HG02623 (cell line): Measurements from ENCODE around the gene GPR27.

Source experiments
- ATAC-seq: cut with Tn5 transposase; IDR thresholded peaks from one replicate; pipeline ENCODE4 v1.9.1; 2021; ENCODE audit warnings: moderate library complexity; ENCODE audit not compliant: unreplicated experiment

GPR27 gene, protein sequence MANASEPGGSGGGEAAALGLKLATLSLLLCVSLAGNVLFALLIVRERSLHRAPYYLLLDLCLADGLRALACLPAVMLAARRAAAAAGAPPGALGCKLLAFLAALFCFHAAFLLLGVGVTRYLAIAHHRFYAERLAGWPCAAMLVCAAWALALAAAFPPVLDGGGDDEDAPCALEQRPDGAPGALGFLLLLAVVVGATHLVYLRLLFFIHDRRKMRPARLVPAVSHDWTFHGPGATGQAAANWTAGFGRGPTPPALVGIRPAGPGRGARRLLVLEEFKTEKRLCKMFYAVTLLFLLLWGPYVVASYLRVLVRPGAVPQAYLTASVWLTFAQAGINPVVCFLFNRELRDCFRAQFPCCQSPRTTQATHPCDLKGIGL

GRCh38 chr3:71753701-71754609 is at the start of gene GPR27:
Gene GPR27 (plus strand): TSS chr3:71753855. CDS start chr3:71754050, 195 bp downstream.
- ATAC-seq = no peak

DNA sequence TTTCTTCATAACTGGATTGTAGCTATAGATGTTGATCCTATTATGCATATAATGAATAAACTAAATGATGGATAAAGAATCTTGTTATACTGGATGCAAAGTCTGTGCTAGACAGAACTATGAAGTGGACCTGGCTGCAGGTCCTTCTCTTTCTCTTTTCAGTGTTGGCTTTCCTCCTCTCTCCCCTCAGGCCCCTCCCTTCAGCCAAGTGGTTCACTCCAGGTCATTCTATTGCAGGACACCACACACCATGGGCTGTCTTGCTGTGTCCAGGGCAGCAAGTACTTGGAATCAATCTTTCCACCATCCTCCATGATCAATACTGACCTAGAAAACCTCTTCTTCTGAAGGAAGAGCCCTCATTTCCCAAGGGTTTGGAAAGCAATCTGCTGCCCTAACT is 48.7 kb upstream of the GPR27 start:
- no peak for ATAC-seq

DNA sequence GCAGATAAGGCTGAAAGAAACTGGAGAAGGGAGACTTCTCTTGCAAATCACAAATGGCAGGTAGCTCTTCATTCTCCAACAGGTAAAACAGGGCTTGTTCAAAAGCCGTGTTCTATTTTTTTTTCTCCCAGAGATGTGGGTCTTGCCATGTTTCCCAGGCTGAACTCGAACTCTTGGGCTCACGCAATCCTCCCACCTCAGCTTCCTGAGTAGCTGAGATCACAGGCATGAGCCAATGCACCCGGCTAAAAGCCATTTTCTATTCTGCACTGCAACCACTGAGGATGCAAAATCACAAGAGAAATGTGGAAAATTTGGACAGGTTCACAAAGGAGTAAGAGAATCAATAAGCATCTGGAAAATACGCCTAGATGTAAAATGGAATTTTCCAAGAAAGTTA is 48.0 kb upstream of the GPR27 start:
- no peak for ATAC-seq

DNA sequence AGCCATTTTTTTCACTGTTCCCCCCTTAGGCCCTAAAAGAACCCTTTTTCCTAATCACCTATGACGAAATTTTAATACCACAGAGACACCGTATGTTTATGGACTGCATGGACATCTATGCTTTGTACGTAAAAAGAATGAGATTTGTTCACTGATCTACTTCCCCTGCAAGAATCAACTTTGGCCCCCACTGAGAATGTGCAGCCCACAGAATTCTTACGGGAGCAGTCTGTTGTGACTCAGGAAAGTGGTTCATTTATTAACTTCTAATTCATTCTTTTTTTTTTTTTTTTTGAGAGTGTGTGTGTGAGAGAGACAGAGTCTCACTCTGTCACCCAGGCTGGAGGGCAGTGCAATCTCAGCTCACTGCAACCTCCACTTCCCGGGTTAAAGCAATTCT is 46.1 kb upstream of the GPR27 start:
- no peak for ATAC-seq

DNA sequence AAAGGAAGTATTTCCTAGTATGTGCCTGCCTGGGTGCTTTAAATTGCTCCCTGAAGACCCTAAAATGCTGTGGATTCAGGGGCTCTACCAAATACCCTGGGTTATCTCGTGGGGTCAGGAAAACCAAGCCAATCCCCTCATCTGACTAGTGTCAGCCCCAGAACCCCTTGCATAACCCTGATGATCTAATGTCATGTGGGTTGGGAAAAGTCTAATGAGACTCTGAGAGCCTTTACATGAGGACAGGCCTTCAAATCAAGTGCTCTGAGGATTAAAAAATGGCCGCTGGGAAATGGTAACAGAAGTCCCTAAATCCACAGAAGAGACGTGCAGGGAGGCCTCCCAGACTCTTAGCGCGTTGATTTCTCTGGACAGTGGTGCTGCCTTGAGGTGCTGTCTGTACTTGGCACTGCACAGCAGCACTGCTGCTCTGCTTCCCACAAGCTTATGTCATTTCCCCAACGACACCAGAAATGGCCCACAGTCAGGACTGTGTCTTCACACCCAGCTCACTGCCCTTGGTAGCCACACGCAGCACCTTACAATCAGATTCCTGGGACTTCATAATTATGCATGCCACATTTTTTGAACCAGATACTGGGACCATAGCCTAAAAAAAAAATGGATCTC is 45.1 kb upstream of the GPR27 start:
- ATAC-seq = no peak

DNA sequence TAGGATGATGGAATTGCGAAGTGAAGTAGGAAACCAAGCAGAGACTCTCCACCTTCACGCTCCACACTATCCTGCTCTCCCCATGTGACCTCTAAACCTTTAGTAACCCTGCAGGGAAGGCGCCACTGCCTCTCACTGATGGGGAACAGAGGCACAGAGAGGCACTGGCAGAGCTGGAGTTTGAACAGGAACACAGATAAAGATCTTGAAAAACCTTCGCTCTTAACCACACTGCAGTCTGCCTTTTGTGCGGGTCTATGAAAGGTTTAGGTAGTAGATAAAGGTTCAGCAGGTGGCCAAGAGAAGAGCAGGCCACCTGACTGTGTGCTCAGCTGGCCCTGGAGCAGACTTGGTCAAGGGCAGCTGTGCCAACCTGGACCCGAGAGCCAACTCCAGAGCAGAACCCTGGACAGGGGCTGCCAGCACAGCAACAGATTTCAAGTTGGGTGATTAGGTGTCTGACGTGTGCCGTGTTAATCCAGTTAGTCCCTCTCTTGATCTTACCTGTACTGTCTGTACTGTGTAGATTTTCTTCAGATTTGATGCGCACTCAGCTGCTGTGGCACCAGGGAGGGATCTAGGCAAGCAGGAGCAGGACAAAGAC is 43.6 kb upstream of the GPR27 start:
- no peak for ATAC-seq

DNA sequence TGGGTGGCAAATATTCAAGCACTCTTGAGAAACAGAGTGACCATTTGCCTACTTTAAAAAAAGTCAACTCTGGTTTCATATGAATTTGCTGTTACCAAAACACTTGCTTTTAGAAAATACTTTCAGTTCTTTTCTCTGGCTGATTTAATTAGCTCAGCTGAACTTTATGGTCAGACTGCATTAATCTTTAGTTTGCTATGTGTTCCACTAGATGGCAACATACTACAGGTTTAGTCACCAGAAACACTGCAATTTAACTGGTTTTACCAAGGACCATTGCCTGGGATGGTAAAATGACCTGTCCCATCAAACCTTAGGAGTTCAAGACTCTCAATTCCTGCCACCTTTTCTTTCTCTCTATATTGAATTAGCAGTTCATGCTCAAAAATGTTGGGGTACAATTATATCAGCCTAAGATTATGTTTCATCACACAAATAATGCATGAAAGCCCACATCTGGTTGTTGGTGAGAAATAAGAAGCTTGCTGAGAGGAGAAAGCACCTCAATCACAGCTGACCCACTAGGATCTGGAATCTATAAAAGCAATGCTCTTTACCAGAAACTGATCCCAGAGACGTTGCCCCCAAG is 42.7 kb upstream of the GPR27 start:
- ATAC-seq = peak; percentile 69

DNA sequence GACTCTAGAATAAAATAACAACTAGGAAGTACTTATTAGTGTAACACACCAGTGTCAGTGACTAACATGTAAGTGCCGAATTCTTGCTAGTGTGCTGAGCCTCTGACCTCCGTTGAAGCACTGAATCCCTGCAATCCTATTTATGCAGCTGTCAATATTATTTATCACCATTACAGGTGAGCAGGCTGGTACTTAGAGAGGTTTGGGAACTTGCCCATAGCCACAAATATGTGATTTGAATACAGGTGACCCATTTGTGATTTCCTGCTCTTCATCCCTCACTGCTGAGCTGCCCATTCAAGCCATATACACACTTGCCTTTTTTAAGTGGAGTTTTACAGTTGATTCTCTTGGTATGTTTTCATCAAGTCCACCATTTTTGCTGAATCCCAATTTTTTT is 40.6 kb upstream of the GPR27 start:
- ATAC-seq = no peak

- ATAC-seq = no peak
Observed at GRCh38 chr3:71714595-71714994, 39.1 kb upstream of the GPR27 start.

DNA sequence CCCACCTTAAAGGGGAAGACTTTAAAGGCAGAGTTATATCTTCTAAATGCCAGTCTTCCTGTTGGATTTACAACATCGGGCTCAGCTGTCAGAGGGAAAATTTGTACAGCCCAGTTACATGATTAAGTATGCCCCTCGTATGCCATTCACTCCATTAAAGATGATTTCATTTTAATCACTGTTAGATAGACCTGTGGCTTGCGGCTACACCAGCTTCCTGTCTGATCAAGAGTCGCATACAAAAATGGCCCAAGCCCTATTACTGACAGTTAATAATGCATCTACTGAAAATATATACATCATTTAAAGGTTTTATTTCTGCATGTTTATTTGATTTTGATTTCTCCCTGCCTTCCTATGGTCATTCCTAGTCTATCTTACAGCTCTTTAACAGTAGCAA is 35.6 kb upstream of the GPR27 start:
- no peak for ATAC-seq

DNA sequence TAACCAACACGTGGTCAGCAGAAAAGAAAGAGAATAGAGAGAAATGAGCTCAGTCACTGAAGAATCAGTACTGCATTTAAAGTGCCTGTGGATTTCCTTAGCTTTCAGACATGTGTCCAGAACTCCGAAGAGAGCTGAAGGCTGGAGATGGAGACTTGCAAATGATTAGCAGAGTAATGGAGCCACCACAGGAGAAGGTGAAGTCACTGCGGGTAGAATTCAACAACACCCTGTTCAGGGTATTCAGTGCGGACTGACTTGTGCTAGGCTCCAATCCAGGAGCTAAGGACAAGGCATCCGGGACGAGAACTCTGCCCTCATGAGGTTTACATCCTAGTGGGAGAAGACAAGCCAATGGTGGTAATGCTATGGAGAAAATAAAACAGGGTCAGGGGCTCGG is 32.7 kb upstream of the GPR27 start:
- no peak for ATAC-seq

DNA sequence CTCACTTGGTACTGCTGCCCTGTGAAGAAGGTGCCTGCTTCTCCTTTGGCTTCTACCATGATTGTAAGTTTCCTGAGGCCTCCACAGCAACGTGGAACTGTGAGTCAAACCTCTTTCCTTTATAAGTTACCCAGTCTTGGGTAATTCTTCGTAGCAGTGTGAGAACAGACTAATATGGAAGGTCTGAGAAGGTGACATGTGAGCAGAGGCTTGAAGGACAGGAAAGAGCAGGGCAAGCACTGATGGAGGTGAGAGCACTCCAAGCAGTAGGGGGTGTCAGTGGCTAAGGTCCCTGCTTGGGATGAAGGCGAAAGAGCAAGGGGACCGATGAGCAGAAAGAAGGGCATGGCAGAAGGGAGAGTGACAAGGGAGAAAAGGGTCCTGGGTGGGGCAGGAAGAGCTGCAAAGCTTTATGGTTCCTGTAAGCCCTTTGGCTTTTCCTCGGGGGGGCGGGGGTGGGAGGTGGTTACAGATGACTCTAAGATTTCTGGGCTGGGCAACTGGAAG is 32.0 kb upstream of the GPR27 start:
- ATAC-seq = no peak

DNA sequence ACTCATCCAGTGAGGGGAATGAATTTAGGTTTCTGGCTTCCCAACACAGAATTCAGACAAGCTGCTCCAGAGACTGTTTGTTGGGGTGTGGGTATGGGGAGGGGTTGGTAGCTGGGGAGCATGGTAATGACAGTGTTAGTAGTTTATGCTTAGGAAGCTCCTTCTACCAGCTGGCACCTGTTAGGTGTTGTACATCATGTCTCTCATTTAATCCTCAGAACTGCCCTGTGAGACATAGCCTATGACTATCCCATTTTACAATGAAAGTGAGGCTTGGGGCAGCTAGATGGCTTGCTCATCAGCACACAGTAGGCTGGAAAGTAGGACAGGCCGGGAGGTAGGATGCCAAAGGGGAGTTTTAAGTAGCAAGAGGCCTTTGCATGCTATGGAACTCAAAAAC is 31.0 kb upstream of the GPR27 start:
- no peak for ATAC-seq

DNA sequence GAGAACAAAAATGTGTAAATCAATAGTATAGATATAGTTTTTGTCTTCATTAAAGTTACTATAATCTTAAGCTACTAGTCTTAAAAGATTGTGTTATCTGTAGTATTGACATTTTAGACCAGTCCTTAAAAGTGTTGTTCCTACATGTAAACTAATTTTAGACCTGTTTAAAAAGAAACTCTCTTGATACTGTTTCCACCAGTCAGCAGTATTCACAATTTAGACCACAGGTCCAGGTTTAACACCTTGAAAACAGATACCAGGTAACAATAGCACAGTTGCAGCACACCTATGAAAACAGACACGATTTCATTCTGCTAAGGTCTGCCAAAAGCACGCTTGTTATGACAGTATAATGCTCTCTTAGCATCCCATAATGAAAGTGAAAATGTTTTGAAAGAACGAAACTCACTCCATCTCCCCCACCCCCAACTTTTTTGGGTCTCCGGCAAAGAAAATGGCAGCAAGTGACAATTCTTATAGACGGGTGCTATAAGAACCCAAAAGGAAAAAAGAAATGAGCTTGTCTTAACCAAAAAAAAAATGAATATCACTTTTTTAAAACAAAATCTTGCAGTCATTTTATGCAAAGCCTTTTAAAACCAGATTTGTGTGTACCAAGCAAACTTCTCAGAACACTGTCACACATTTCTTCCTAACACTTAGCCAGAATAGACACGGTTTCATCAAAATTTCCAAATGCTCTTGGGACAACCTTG is 30.0 kb upstream of the GPR27 start:
- no peak for ATAC-seq

DNA sequence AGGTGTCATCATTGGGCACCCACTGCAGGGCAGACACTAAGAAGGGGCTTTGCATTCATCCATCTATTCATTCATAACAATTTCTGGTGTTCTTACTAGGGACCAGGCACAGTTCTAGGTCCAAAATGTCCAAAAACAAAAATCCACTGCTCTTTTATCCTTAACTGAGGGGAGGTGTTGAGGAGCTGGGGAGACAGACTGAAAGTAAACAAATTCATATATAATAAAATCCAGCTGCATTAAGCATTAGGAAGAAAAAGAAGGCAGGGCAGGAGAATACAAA is 29.5 kb upstream of the GPR27 start:
- ATAC-seq = no peak

DNA sequence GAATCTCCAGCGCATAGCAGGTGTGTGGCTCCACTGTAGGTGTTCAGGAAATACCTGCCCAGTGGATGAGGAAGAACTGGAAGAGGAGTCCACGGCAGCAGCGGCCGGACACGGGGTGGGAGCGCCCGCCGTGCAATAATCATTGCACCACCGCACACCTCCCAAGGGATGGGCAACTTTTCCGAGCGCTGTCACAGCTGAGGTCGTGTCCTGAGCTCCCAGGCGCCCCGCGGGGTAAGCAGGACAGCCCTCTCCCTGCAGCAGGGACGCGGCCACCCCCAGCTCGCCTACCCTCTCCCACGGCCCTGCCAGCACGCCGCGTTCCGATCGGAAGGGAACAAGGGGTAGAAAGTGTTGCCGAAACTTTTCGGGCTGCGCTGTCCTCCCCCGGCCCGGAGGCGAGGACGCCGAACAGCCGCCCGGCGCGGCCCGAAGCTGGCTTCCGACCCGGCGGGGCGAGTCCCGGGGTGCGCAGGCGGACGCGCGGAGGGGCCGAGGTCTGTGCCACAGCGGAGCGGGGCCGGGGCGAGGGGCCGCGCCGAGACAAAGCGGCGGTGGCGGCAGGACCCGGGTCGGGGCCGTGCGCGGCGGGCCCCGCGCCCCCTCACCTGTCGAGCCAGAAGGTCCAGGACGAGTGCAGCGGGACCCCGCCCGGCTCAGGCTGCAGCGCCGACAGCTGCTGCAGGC is 28.9 kb upstream of the GPR27 start:
- peak; percentile 47 for ATAC-seq

- peak; percentile 49 for ATAC-seq
Observed at GRCh38 chr3:71725271-71725991, 28.2 kb upstream of the GPR27 start, which contains the start of gene EIF4E3. Gene EIF4E3 (minus strand): TSS chr3:71725402. CDS start chr3:71725367, 35 bp downstream.

GRCh38 chr3:71726146-71726545 is 27.5 kb upstream of the GPR27 start:
- ATAC-seq = no peak
